DOHH2 (cell line): ENCODE results near the gene RAB11FIP5.
"Not testable (repeated sequence)": the region's sequence is repeated elsewhere in the genome, so short reads cannot be mapped to it uniquely, and the experiment has no call there.

Experiments
- H3F3A ChIP-seq: fragments of 200-600 bp; sonication (generic), shearing (Covaris generic); 2 replicates; pipeline ENCODE4 v1.6.0; 2016; ENCODE audit warnings: antibody characterized with exemption, mild to moderate bottlenecking; ENCODE audit not compliant: control insufficient read depth, insufficient read depth
- H3K27ac ChIP-seq: fragments of 200-600 bp; sonication (generic); 2 replicates; pipeline ENCODE4 v1.5.1; 2014; ENCODE audit warnings: low read depth, mild to moderate bottlenecking, low read length, moderate library complexity
- H3K27me3 ChIP-seq: fragments of 200-600 bp; sonication (generic); 2 replicates; pipeline ENCODE4 v1.6.1; 2014; ENCODE audit warnings: mild to moderate bottlenecking, low read length, mixed read lengths; ENCODE audit not compliant: control insufficient read depth
- H3K36me3 ChIP-seq: fragments of 200-600 bp; sonication (generic); 2 replicates; pipeline ENCODE4 v1.6.1; 2014; ENCODE audit warnings: mild to moderate bottlenecking, low read length, moderate library complexity, mixed read lengths; ENCODE audit not compliant: control insufficient read depth
- H3K4me1 ChIP-seq: fragments of 200-600 bp; sonication (generic); 2 replicates; pipeline ENCODE4 v1.6.1; 2014; ENCODE audit warnings: mild to moderate bottlenecking, low read length, mixed read lengths; ENCODE audit not compliant: control insufficient read depth
- H3K4me2 ChIP-seq: fragments of 200-600 bp; sonication (generic); 2 replicates; pipeline ENCODE4 v1.6.0; 2014; ENCODE audit warnings: mild to moderate bottlenecking, low read length, moderate library complexity
- H3K4me3 ChIP-seq: fragments of 200-600 bp; sonication (generic); 2 replicates; pipeline ENCODE4 v1.5.1; 2014; ENCODE audit warnings: mild to moderate bottlenecking, low read length, mixed read lengths
- H3K79me2 ChIP-seq: fragments of 200-600 bp; sonication (generic); 2 replicates; pipeline ENCODE4 v1.6.1; 2014; ENCODE audit warnings: mild to moderate bottlenecking, low read length, mixed read lengths; ENCODE audit not compliant: control insufficient read depth
- H3K9me2 ChIP-seq: fragments of 200-600 bp; sonication (generic); replicated peaks from 2 replicates; pipeline ENCODE4 v1.6.1; 2014; ENCODE audit warnings: mild to moderate bottlenecking, low read length, mixed read lengths; ENCODE audit not compliant: control insufficient read depth
- H3K9me3 ChIP-seq: fragments of 200-600 bp; sonication (generic); 2 replicates; pipeline ENCODE4 v1.6.1; 2014; ENCODE audit warnings: antibody characterized with exemption, low read length, mixed read lengths; ENCODE audit not compliant: control insufficient read depth, insufficient read depth
- H4K20me1 ChIP-seq: fragments of 200-600 bp; sonication (generic); 2 replicates; pipeline ENCODE4 v1.6.0; 2014; ENCODE audit warnings: low read depth, mild to moderate bottlenecking, antibody characterized with exemption, low read length, moderate library complexity; ENCODE audit not compliant: control insufficient read depth, insufficient read depth
- EZH2phosphoT487 ChIP-seq: fragments of 200-600 bp; sonication (generic); IDR thresholded peaks from 2 replicates; pipeline ENCODE4 v1.6.1; 2017; ENCODE audit warnings: borderline replicate concordance, mild to moderate bottlenecking, antibody characterized with exemption, low read length, moderate library complexity, mixed read lengths
- TF ChIP-seq, protein P1 (sequence below): fragments of 200-600 bp; sonication (generic); IDR thresholded peaks from one replicate; pipeline ENCODE4 v1.5.1; 2014; ENCODE audit warnings: antibody characterized with exemption, mild to moderate bottlenecking, low read depth, low read length; ENCODE audit not compliant: poor library complexity, severe bottlenecking

RAB11FIP5 gene

GRCh38 chr2:73100956-73101355 is 11.8 kb downstream of the RAB11FIP5 start:
- Histone ChIP-seq H3K4me1 (no peaks in the 10 kb centered on the region), H3K79me2 (no peaks in the 10 kb centered on the region), H3K36me3 (no peaks in the 10 kb centered on the region), H3K4me2 (no peak overlapping the region), H4K20me1 (no peaks in the 10 kb centered on the region), H3K27ac (no peak overlapping the region), H3F3A (no peaks in the 10 kb centered on the region), H3K4me3 (no peak overlapping the region), H3K9me2 (no peaks in the 10 kb centered on the region), H3K27me3 (peaks cover 11% of the 10 kb centered on the region; the same call in 1 of the 2 replicates), H3K9me3 (no peaks in the 10 kb centered on the region)
- no peak for TF ChIP-seq EZH2phosphoT487
- TF ChIP-seq, protein P1, sequence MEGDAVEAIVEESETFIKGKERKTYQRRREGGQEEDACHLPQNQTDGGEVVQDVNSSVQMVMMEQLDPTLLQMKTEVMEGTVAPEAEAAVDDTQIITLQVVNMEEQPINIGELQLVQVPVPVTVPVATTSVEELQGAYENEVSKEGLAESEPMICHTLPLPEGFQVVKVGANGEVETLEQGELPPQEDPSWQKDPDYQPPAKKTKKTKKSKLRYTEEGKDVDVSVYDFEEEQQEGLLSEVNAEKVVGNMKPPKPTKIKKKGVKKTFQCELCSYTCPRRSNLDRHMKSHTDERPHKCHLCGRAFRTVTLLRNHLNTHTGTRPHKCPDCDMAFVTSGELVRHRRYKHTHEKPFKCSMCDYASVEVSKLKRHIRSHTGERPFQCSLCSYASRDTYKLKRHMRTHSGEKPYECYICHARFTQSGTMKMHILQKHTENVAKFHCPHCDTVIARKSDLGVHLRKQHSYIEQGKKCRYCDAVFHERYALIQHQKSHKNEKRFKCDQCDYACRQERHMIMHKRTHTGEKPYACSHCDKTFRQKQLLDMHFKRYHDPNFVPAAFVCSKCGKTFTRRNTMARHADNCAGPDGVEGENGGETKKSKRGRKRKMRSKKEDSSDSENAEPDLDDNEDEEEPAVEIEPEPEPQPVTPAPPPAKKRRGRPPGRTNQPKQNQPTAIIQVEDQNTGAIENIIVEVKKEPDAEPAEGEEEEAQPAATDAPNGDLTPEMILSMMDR, result no peak

GRCh38 chr2:73099486-73099885 is 13.3 kb downstream of the RAB11FIP5 start:
- no peaks in the 10 kb centered on the region for H3K9me3 ChIP-seq
- H4K20me1 ChIP-seq, result no peaks in the 10 kb centered on the region
- H3F3A ChIP-seq, result no peaks in the 10 kb centered on the region
- TF ChIP-seq, protein P1, result no peak
- no peak for TF ChIP-seq EZH2phosphoT487
- H3K27me3 ChIP-seq, result peaks cover 11% of the 10 kb centered on the region; the same call in 1 of the 2 replicates
- H3K4me1 ChIP-seq, result no peaks in the 10 kb centered on the region
- no peak overlapping the region for H3K4me2 ChIP-seq
- H3K36me3 ChIP-seq, result no peaks in the 10 kb centered on the region
- H3K4me3 ChIP-seq, result no peak overlapping the region
- H3K27ac ChIP-seq, result no peak overlapping the region
- no peaks in the 10 kb centered on the region for H3K79me2 ChIP-seq
- H3K9me2 ChIP-seq, result no peaks in the 10 kb centered on the region

GRCh38 chr2:73095910-73096309 is 16.8 kb downstream of the RAB11FIP5 start:
- no peaks in the 10 kb centered on the region for H3K9me2 ChIP-seq
- H3K4me3 ChIP-seq, result no peak overlapping the region
- no peaks in the 10 kb centered on the region for H3K36me3 ChIP-seq
- H3K27ac ChIP-seq, result no peak overlapping the region
- no peaks in the 10 kb centered on the region for H3K4me1 ChIP-seq
- no peaks in the 10 kb centered on the region for H3K79me2 ChIP-seq
- TF ChIP-seq, protein P1, result no peak
- TF ChIP-seq EZH2phosphoT487, result no peak
- peaks cover 11% of the 10 kb centered on the region; the same call in 1 of the 2 replicates for H3K27me3 ChIP-seq
- H3K4me2 ChIP-seq, result no peak overlapping the region
- no peaks in the 10 kb centered on the region for H3K9me3 ChIP-seq
- H4K20me1 ChIP-seq, result no peaks in the 10 kb centered on the region
- no peaks in the 10 kb centered on the region for H3F3A ChIP-seq

DNA sequence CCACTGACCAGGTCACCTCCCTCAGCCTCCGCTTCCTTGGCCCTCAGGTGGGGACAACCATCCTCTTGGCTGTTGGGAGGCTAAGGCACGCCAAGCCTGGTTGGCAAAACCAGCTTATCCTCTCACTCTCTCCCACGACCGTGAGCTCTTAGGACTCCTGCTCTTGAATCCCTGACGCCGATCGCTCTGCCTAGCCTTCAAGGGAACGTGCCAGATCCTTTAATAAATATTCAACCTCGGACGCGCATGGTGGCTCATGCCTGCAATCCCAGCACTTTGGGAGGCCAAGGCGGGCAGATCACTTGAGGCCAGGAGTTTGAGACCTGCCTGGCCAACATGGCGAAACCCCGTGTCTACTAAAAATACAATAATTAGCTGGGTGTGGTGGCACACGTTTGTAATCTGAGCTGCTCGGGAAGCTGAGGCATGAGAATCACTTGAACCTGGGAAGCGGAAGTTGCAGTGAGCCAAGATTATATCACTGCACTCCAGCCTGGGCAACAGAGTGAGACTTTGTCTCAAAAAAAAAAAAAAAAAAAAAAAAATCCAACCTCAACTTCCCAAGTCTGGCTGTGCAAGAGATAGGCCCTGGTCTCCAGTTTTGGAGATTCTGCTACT is 19.0 kb downstream of the RAB11FIP5 start:
- H4K20me1 ChIP-seq, H3K4me2 ChIP-seq, H3K36me3 ChIP-seq, H3K79me2 ChIP-seq, H3K4me1 ChIP-seq, H3K27ac ChIP-seq, H3K27me3 ChIP-seq, H3K9me2 ChIP-seq, H3K4me3 ChIP-seq, H3K9me3 ChIP-seq, H3F3A ChIP-seq: not testable (repeated sequence)
